Measurements from ENCODE around the gene PLA2R1.

DNA sequence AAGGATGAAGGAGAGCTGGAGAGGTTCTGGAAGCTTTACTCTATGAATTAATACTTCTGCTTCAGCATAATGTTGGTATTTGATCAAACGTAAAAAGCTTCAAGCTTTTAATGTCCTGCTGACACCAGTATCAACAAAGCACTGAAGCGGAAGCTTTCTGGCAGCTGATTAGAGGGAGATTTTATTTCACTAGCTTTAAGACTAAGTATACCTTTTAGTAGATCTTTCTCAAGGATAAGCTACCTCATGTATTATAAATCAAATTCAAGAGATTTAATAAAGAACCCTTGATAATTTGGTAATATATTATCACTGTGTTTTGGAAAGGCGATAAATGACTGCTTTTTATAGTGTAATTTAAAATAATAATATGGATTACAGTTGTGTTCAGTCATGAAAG lies 136.4 kb downstream of the PLA2R1 start:
- TF ChIP-seq, protein P1, sequence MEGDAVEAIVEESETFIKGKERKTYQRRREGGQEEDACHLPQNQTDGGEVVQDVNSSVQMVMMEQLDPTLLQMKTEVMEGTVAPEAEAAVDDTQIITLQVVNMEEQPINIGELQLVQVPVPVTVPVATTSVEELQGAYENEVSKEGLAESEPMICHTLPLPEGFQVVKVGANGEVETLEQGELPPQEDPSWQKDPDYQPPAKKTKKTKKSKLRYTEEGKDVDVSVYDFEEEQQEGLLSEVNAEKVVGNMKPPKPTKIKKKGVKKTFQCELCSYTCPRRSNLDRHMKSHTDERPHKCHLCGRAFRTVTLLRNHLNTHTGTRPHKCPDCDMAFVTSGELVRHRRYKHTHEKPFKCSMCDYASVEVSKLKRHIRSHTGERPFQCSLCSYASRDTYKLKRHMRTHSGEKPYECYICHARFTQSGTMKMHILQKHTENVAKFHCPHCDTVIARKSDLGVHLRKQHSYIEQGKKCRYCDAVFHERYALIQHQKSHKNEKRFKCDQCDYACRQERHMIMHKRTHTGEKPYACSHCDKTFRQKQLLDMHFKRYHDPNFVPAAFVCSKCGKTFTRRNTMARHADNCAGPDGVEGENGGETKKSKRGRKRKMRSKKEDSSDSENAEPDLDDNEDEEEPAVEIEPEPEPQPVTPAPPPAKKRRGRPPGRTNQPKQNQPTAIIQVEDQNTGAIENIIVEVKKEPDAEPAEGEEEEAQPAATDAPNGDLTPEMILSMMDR (IDR thresholded peaks at IDR 0.05 in 8 of 11, conservative IDR thresholded peaks at IDR 0.05 in 3 of 11) = no peak
- TF ChIP-seq POLR2AphosphoS5 (IDR thresholded peaks at IDR 0.05) = no peak
